ENCODE measurements around the gene BCCIP. TPM values are rescaled to one million over a fixed set of nuclear protein-coding genes. Genes with fewer than 3 reads are reported as not detected.

Gene BCCIP
- total RNA-seq, 1 donor from 2014 or later = 40.0 TPM

DNA sequence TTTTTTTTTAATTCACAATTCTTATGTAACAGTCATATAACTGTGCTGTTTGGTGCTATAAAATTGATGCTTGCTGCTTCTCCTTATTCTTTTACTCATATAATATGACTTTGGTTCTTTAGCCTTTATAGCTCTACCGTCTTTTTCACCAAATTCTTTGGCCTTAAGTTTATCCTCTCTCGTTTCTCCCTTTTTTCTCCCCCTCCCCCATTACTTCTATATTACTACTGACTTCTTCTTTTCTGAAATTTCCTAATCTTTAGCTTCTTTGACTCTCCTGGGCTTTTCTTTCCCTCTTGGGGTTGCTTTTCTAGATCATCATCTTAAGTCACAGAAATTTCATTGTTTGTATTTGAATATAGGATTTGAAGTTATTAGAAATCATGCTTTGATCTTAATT, 3.8 kb downstream of the BCCIP start:
- Histone ChIP-seq H3K4me3 (ENCODE audit: low read depth, low read length) (no peak overlapping the region), H3K27me3 (ENCODE audit: control insufficient read depth, insufficient read depth, low read length) (no peaks in the 10 kb centered on the region), H3K36me3 (ENCODE audit: control insufficient read depth, insufficient read depth, low read length) (peaks cover 3% of the 10 kb centered on the region)
- no peak for DNase-seq (ENCODE audit: low read depth)
- no peak for TF ChIP-seq CTCF (IDR thresholded peaks at IDR 0.05; ENCODE audit: insufficient read depth, low read length, poor library complexity, severe bottlenecking)

DNA sequence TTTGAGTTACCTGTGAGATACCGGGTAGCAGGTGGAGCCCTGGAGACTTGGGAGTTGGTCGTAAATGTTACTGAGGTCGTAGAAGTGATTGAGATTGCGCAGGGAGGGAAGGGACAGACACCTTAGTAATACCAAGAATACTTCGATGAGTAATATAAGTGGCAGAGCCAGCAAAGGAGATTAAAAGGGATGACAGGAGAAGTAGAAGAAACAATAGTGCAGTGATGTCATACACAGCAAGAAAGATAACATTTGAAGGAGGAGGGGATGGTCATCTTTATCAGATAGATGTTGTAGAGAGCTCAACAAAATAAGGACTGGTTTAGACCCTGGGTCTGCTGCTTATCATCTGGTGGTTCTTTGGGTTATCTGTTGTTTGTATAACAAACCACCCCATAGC, 5.0 kb downstream of the BCCIP start:
- Histone ChIP-seq H3K4me3 (ENCODE audit: low read depth, low read length) (no peak overlapping the region), H3K36me3 (ENCODE audit: control insufficient read depth, insufficient read depth, low read length) (peaks cover 3% of the 10 kb centered on the region), H3K27me3 (ENCODE audit: control insufficient read depth, insufficient read depth, low read length) (no peaks in the 10 kb centered on the region)
- TF ChIP-seq CTCF (IDR thresholded peaks at IDR 0.05; ENCODE audit: insufficient read depth, low read length, poor library complexity, severe bottlenecking) = no peak
- no peak for DNase-seq (ENCODE audit: low read depth)

DNA sequence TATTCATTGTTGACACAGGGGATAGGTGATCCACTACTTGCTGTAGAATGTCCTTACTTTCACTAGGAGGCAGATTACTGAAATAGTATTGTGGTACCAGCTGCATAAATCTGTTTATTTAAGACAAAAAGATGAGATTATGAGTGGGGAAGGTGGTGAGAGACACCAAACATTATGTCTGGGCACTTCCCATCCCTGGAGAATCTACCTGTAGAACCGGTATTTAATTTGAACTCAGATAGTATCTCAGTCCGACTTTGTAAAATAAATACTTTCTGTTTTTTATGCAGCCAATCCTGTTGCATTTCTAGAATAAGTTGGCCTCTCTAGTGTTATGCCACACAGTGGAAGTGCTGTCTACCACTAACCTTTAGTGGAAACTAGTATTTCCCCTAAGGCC, 13.4 kb downstream of the BCCIP start:
- DNase-seq (ENCODE audit: low read depth) = no peak
- Histone ChIP-seq H3K27me3 (ENCODE audit: control insufficient read depth, insufficient read depth, low read length) (no peaks in the 10 kb centered on the region), H3K36me3 (ENCODE audit: control insufficient read depth, insufficient read depth, low read length) (peaks cover 3% of the 10 kb centered on the region), H3K4me3 (ENCODE audit: low read depth, low read length) (no peak overlapping the region)
- TF ChIP-seq CTCF (IDR thresholded peaks at IDR 0.05; ENCODE audit: insufficient read depth, low read length, poor library complexity, severe bottlenecking) = no peak

DNA sequence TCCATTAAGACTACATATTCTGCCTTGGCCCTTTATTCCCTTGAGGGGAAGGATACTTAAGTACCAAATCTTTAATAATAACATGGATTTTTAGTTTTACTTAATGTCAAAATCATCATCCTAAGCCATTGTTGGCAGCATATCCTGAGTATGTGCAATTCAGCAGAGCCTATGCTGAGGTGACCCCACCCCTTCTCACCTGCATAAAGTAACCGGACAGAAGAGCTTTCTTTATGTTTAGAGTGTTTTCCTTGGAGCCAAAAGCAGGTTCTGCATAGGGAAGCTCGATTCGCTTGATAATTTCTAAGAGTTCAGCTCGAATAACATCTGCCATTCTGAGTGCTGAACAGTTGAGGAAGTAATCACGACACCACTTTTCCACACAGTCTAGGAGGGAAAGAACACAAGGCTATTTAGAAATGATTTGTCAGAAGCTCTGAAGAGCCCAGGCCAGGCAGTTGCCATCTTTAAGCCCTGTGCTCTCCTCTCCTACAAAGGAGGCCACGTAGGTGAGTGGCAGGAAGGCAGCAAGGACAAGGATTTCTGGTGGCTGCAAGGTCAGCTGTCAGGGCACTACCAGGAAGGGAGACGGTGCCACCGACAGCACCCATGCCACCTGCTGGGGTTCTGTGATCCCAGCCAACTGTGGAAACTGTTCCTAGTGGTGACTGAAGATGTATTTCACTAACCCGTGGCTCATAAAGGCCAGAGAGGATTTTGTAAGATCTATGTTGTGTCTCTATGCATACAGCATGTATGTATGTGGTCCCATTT, 15.6 kb downstream of the BCCIP start:
- DNase-seq (ENCODE audit: low read depth) = no peak
- H3K4me3 ChIP-seq (ENCODE audit: low read depth, low read length) = no peak overlapping the region
- H3K36me3 ChIP-seq (ENCODE audit: control insufficient read depth, insufficient read depth, low read length) = peaks cover 3% of the 10 kb centered on the region
- no peaks in the 10 kb centered on the region for H3K27me3 ChIP-seq (ENCODE audit: control insufficient read depth, insufficient read depth, low read length)
- TF ChIP-seq CTCF (IDR thresholded peaks at IDR 0.05; ENCODE audit: insufficient read depth, low read length, poor library complexity, severe bottlenecking) = no peak

- Histone ChIP-seq H3K27me3 (ENCODE audit: control insufficient read depth, insufficient read depth, low read length) (no peaks in the 10 kb centered on the region), H3K36me3 (ENCODE audit: control insufficient read depth, insufficient read depth, low read length) (peaks cover 3% of the 10 kb centered on the region), H3K4me3 (ENCODE audit: low read depth, low read length) (no peak overlapping the region)
- no peak for DNase-seq (ENCODE audit: low read depth)
- no peak for TF ChIP-seq CTCF (IDR thresholded peaks at IDR 0.05; ENCODE audit: insufficient read depth, low read length, poor library complexity, severe bottlenecking)
Observed at GRCh38 chr10:125840406-125840805, 17.1 kb downstream of the BCCIP start.

GRCh38 chr10:125840955-125841354, 17.6 kb downstream of the BCCIP start:
- H3K27me3 ChIP-seq (ENCODE audit: control insufficient read depth, insufficient read depth, low read length) = no peaks in the 10 kb centered on the region
- DNase-seq (ENCODE audit: low read depth) = no peak
- H3K36me3 ChIP-seq (ENCODE audit: control insufficient read depth, insufficient read depth, low read length) = peaks cover 3% of the 10 kb centered on the region
- no peak for TF ChIP-seq CTCF (IDR thresholded peaks at IDR 0.05; ENCODE audit: insufficient read depth, low read length, poor library complexity, severe bottlenecking)
- no peak overlapping the region for H3K4me3 ChIP-seq (ENCODE audit: low read depth, low read length)

All from kidney epithelial cell (primary cell).